ENCODE measurements around the gene PDZD7. TPM values are rescaled to one million over a fixed set of nuclear protein-coding genes. Genes with fewer than 3 reads are reported as not detected.

PDZD7 gene
- total and polyA plus RNA-seq, 2 of the 8 experiments (the other 6 are each of a cell fraction or from before 2014, with no cell fraction given), result 0.88 to 1.6 TPM

- WGBS, 2 experiments (ENCODE audit: extremely low coverage in 1 of 2, insufficient coverage in 1 of 2, insufficient read length in 1 of 2, insufficient replicate concordance in 2 of 2, low coverage in 1 of 2, low lambda C conversion rate in 2 of 2, missing lambda C conversion rate in 1 of 2), result 63% methylated on average over 5 of the region's 5 CpGs; no CpG with 5 or more reads in 1 of the 2 experiments
- peaks cover 11% of the 10 kb centered on the region; the same call in 1 of the 2 replicates for H3K23me2 ChIP-seq (ENCODE audit: low read depth, low read length)
- H3K4me2 ChIP-seq (ENCODE audit: insufficient read depth in 1 of 2, low read depth in 2 of 2, low read length in 2 of 2), result no peak overlapping the region
- H4K8ac ChIP-seq (ENCODE audit: extremely low read depth, insufficient read depth, low read length), result no peak overlapping the region
- no peak overlapping the region for H3K23ac ChIP-seq (ENCODE audit: insufficient read length)
- H3K9ac ChIP-seq (replicated peaks in 1 of 4; ENCODE audit: extremely low read depth in 1 of 4, low read depth in 3 of 4, low read length in 3 of 4), result no peak overlapping the region
- TF ChIP-seq BRCA1 (IDR thresholded peaks at IDR 0.05; ENCODE audit: low read depth, low read length) (no peak), CBX5 (IDR thresholded peaks at IDR 0.05; ENCODE audit: low read depth, low read length) (no peak), EP300 (IDR thresholded peaks at IDR 0.05; ENCODE audit: borderline replicate concordance in 1 of 2, low read depth in 2 of 2, low read length in 2 of 2) (no peak), FOSL1 (IDR thresholded peaks at IDR 0.05; ENCODE audit: insufficient read depth, low read depth, low read length) (no peak), GABPA (IDR thresholded peaks at IDR 0.05; ENCODE audit: borderline replicate concordance, insufficient read depth, low read length) (no peak), ZNF274 (IDR thresholded peaks at IDR 0.05; ENCODE audit: borderline replicate concordance, extremely low read depth, low read length) (no peak), RBBP5 (IDR thresholded peaks at IDR 0.05; ENCODE audit: borderline replicate concordance, low read depth, low read length) (no peak), JUN (IDR thresholded peaks at IDR 0.05; ENCODE audit: low read depth, low read length) (no peak)
- H2BK12ac ChIP-seq (ENCODE audit: low read depth, low read length), result no peak overlapping the region
- H3K27ac ChIP-seq (ENCODE audit: low read depth, low read length), result no peak overlapping the region
- no peaks in the 10 kb centered on the region for H3K79me2 ChIP-seq (ENCODE audit: control insufficient read depth in 1 of 2, insufficient read depth in 2 of 2, low read length in 2 of 2)
- H2BK20ac ChIP-seq (ENCODE audit: low read length), result no peak overlapping the region
- no peaks in the 10 kb centered on the region for H3K9me3 ChIP-seq (ENCODE audit: insufficient read depth in 2 of 2, low read depth in 1 of 2, low read length in 1 of 2)
- H4K20me1 ChIP-seq (replicated peaks in 1 of 2; ENCODE audit: control insufficient read depth in 1 of 2, insufficient read depth in 2 of 2, low read length in 2 of 2), result peaks cover 0 to 1% of the 10 kb centered on the region in 2 experiments
- no peak overlapping the region for H4K91ac ChIP-seq (replicated peaks; ENCODE audit: insufficient read length, low read length)
- no peak overlapping the region for H2BK120ac ChIP-seq (replicated peaks; ENCODE audit: low read depth, low read length)
- no peak overlapping the region for H2BK15ac ChIP-seq (ENCODE audit: low read length)
- H4K5ac ChIP-seq (ENCODE audit: insufficient read length, low read depth, low read length), result no peak overlapping the region
- no peak overlapping the region for H2AK5ac ChIP-seq (ENCODE audit: low read depth, low read length)
- H3K36me3 ChIP-seq (ENCODE audit: control insufficient read depth in 2 of 4, insufficient read depth in 4 of 4, low read length in 3 of 4), result no peaks in the 10 kb centered on the region
- H3K4me1 ChIP-seq (replicated peaks in 1 of 4; ENCODE audit: control insufficient read depth in 3 of 4, insufficient read depth in 4 of 4, low read length in 3 of 4), result peaks cover 0 to 14% (median 8%) of the 10 kb centered on the region in 4 experiments; a peak in 5 of 7 replicates
- no peak overlapping the region for H3K56ac ChIP-seq (replicated peaks; ENCODE audit: insufficient read length, low read depth, low read length)
- H3K4ac ChIP-seq (replicated peaks; ENCODE audit: insufficient read length, low read depth, low read length), result no peak overlapping the region
- DNase-seq (ENCODE audit: low read depth in 1 of 2, low spot score in 2 of 2) (no peak), FAIRE-seq (no peak)
- POLR2A ChIA-PET (ENCODE audit: partially characterized antibody), result interaction anchor here (1.8 to 6.5 kb wide), 5 partner anchors 10 to 34 kb away, joined by 5 to 81 read pairs (median 8); partner anchors contain the start of genes LZTS2, MRPL43 and TWNK
- H3K14ac ChIP-seq (ENCODE audit: insufficient read length), result no peak overlapping the region
- CTCF ChIA-PET (ENCODE audit: partially characterized antibody), result interaction anchor here (0.9 to 7.2 kb wide), 18 partner anchors 11 to 273 kb away, joined by 3 to 464 read pairs (median 8); partner anchors contain the start of genes KAZALD1, LZTS2, MRPL43 and PDZD7
- H3K18ac ChIP-seq (ENCODE audit: extremely low read depth, low read length), result no peak overlapping the region
- no peak overlapping the region for H2BK5ac ChIP-seq (ENCODE audit: low read depth, low read length)
- H3K4me3 ChIP-seq (ENCODE audit: extremely low read depth in 1 of 4, insufficient read depth in 2 of 4, low read depth in 3 of 4, low read length in 4 of 4), result no peak overlapping the region
- H2AFZ ChIP-seq (ENCODE audit: low read length), result no peak overlapping the region
- no peaks in the 10 kb centered on the region for H3K79me1 ChIP-seq (ENCODE audit: low read depth, low read length)
- peaks cover 14 to 42% (median 32%) of the 10 kb centered on the region in 4 experiments for H3K27me3 ChIP-seq (replicated peaks in 1 of 4; ENCODE audit: control insufficient read depth in 3 of 4, extremely low read depth in 1 of 4, insufficient read depth in 3 of 4, low read length in 3 of 4)
Observed at GRCh38 chr10:101016814-101017213, 14.1 kb downstream of the PDZD7 start.

Data from H1 (cell line).